ENCODE data around the gene SUN5.

DNA sequence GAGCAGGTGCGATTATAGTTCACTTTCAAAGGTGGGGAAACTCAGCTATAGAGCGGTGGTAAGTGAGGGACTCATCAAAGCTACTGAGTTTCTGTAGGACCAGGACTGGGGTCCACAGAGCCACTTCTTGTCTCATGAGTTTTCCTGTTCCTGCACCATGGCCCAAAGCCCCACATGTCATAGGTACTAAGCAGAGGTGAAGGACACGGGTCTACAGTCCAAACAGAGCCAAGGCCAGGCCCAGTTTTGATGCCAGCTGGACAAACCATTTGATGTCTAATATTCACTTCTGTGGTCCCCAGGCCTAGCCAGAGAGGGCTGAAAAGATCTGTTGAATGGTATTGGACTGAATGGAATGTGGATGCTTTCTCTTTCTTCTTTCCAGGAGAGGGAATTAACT is 38.2 kb upstream of the SUN5 start:
- TF ChIP-seq POLR2A (IDR thresholded peaks at IDR 0.05): no peak
- TF ChIP-seq POLR2AphosphoS5 (IDR thresholded peaks at IDR 0.05): no peak
- TF ChIP-seq, protein P1, sequence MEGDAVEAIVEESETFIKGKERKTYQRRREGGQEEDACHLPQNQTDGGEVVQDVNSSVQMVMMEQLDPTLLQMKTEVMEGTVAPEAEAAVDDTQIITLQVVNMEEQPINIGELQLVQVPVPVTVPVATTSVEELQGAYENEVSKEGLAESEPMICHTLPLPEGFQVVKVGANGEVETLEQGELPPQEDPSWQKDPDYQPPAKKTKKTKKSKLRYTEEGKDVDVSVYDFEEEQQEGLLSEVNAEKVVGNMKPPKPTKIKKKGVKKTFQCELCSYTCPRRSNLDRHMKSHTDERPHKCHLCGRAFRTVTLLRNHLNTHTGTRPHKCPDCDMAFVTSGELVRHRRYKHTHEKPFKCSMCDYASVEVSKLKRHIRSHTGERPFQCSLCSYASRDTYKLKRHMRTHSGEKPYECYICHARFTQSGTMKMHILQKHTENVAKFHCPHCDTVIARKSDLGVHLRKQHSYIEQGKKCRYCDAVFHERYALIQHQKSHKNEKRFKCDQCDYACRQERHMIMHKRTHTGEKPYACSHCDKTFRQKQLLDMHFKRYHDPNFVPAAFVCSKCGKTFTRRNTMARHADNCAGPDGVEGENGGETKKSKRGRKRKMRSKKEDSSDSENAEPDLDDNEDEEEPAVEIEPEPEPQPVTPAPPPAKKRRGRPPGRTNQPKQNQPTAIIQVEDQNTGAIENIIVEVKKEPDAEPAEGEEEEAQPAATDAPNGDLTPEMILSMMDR (IDR thresholded peaks at IDR 0.05): no peak
